ENCODE results near the gene ASGR2.
"Not testable (repeated sequence)": the region's sequence is repeated elsewhere in the genome, so short reads cannot be mapped to it uniquely, and the experiment has no call there.

Gene ASGR2

GRCh38 chr17:7098802-7099459 lies 15.7 kb downstream of the ASGR2 start:
- DNase-seq (ENCODE audit: low spot score), result no peak

GRCh38 chr17:7097940-7098339 lies 16.7 kb downstream of the ASGR2 start:
- no peak for DNase-seq (ENCODE audit: low spot score)

- DNase-seq (ENCODE audit: low spot score), result no peak
Observed at GRCh38 chr17:7095625-7096024, 19.0 kb downstream of the ASGR2 start.

DNA sequence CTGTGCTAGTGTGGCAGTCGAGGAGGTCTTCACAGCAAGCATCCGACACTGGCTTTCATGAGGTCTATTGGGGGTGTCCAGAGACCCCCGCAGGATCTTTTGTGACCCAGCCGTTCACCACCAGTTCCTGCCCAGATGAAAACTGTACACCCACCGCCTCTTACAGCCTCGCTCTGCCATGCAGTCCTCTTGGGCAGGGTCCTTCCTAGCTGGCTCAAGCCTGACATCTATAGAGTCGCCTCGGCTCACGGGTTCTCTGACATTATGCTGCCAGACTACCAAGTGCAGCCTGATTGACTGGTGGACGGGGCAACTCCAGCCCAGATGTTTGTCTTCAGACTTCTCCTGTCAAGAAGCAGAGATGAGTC lies 20.0 kb downstream of the ASGR2 start:
- no peak for DNase-seq (ENCODE audit: low spot score)

DNA sequence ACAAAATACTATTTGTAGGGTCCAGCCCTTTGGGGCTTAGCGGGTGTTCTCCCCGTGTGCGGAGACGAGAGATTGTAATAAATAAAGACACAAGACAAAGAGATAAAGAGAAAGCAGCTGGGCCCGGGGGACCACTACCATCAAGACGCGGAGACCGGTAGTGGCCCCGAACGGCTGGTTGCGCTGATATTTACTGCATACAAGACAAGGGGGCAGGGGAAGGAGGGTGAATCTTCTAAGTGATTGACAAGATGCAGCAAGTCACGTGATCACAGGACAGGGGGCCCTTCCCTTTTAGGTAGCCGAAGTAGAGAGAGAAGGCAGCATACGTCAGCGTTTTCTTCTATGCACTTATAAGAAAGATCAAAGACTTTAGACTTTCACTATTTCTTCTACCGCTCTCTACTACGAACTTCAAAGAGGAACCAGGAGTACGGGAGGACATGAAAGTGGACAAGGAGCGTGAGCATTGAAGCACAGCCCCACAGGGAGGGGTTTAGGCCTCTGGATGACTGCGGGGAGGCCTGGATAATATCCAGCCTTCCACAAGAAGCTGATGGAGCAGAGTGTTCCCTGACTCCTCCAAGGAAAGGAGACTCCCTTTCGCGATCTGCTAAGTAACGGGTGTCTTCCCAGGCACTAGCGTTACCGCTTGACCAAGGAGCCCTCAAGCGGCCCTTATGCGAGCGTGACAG lies 23.2 kb downstream of the ASGR2 start:
- not testable (repeated sequence) for DNase-seq (ENCODE audit: low spot score)

GRCh38 chr17:7089570-7089969 lies 25.1 kb downstream of the ASGR2 start:
- not testable (repeated sequence) for DNase-seq (ENCODE audit: low spot score)

DNA sequence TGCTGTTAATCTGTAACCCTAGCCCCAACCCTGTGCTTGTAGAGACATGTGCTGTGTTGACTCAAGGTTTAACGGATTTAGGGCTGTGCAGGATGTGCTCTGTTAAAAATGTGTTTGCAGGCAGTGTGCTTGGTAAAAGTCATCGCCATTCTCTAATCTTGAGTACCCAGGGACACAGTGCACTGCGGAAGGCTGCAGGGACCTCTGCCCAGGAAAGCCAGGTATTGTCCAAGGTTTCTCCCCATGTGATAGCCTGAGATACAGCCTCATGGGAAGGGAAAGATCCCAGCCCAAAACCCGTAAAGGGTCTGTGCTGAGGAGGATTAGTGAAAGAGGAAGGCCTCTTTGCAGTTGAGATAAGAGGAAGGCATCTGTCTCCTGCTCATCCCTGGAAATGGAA lies 26.2 kb downstream of the ASGR2 start:
- not testable (repeated sequence) for DNase-seq (ENCODE audit: low spot score)

DNA sequence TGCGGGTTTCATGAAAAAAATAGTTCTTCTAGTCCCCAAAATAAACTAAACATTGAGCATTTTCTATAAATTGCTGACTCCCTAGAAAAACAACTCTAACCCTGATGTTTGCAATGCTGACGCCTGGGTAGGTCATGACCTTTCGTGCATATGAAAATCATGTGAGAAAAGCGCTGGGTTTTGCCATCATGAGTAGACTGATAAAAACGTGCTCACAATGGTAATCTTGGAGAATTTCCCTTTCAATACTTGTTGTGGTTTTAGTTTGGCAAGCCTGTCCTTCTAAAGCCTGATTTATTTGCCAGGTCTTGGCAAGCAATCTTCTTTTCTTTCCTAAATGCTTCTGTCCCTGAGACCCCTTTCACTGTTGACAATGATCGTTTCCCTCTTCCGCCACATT lies 30.5 kb downstream of the ASGR2 start:
- no peak for DNase-seq (ENCODE audit: low spot score)

DNA sequence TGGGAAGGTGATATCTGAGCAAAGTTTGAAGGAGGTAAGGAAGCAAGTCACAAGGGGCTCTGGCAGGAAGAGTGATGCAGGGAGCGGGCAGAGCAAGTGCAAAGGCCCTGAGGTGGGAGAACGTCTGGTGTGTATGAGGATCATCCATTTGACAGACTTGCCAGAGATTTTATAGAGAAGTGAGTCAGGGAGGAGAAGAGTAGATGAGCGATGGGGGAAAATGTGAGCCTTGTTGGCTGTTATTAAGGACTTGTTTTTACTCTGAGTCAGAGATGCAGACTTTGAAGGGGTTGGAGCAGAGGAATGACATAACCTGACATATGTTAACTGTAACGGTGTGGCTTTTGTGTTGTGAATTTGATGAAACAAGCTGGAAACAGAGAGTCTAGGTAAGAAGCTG lies 31.0 kb downstream of the ASGR2 start:
- no peak for DNase-seq (ENCODE audit: low spot score)

GRCh38 chr17:7081341-7082062 lies 33.1 kb downstream of the ASGR2 start:
- no peak for DNase-seq (ENCODE audit: low spot score)

DNA sequence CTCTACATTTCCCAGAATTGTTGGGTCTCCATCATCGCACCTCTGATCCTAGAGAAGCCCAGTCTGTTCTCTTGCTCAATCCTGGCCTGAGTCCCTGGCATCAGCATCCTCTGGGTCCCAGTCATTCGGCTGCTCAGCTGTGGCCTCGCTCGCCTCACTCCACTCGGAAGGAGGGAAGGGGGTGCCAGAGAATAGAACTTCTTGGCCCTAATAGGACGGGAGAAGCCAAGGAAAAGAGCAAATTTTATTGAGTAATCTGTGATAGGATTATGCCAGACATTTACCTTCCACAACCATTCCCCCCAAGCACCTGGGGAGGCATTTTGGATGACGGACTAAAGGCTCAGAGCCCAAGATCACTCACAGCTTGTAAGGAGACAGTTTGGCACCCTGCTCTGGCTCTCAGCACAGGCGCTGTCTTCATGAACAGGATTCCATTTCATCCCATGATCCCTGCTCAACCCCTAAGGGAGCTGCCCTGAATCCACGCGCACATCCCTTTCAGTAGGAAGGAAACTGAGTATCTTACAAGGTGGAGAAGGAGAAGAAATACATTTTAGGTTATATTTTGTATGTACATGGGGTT lies 34.1 kb downstream of the ASGR2 start:
- DNase-seq (ENCODE audit: low spot score), result no peak

DNA sequence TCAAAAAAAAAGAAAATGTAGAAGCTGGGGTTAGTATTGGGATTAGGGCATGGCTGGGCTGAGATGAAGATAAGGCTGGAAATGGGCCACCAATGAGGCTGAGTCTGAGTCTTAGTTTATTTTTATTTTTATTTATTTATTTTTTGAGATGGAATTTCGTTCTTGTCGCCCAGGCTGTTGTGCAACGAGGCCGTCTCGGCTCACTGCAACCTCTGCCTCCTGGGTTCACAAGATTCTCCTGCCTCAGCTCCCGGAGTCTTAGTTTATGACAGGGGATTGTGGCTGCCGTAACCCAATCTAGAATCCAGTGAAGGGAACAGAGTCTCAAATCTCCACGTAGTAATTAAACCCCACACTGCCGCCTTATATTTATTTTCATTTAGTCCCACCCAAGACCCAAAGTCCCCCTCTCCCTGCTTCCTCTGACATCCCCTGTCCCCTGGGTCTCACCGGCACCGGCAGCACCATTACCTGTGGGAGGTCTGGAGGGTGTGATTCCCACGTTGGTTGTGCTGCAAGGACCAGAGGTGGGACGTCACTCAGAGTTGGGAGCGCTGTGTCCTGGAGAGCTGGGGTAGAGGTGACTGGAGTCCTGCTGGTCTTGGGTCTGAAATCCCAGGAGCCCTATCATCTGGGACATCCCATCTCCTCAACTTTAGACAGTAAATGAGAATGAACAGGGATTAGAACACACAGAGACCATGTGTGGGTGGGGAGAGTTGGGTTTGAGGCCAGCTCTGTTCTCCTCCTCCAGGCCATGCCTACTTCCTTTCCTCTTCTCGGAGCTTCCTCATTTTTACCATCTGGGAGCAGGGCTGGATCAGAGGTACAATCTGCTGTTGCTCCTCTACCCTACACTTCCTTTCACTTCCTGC lies 34.8 kb downstream of the ASGR2 start, which contains the start of gene CLEC10A:
Gene CLEC10A (minus strand): TSS at position 671 of the 875 bp plus-strand sequence. CDS start 1,439 bp downstream, outside the sequence.
- no peak for DNase-seq (ENCODE audit: low spot score)

DNA sequence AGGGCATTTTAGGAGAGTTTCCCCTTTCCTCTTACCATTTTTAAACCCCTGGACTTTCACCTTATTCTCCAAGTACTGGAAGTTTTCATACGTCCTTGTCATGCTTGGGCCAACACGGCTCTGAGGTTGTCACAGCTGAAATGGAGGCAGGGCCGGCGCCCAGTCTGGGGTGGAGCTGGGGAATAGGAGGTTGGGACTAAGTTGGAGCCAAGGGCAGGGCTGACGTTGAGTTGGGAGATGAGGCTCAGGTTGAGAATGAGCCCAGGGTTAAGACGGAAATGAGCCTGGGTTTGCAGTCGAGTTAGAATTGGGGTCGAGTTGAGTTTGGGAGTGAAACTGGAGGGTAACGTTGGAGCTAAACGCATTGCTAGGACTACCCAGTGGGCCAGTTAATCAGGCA lies 35.9 kb downstream of the ASGR2 start:
- DNase-seq (ENCODE audit: low spot score), result no peak

GRCh38 chr17:7077911-7078546 lies 36.6 kb downstream of the ASGR2 start:
- DNase-seq (ENCODE audit: low spot score), result no peak

DNA sequence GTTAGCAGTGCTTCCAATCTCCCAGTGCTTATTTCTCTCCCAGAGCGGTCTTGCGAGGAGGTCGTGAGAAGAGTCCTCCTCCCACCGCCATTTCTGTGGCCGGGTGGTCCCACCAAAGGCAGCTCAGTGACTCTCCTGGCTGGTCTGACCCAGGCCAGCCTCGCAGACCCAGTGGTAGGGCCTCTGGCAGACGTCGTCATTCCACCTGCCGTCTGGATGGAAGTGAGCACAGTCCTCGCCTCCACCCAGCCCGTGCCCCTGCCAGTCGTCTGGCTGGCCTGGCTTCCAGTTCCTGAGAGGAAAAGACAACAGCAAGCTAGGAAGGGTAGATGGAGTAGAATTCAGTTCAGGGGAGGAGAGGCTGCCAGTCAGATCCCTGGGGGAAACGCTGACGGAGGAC lies 39.7 kb downstream of the ASGR2 start:
- no peak for DNase-seq (ENCODE audit: low spot score)

GRCh38 chr17:7072406-7072805 lies 42.2 kb downstream of the ASGR2 start:
- DNase-seq (ENCODE audit: low spot score), result no peak

DNA sequence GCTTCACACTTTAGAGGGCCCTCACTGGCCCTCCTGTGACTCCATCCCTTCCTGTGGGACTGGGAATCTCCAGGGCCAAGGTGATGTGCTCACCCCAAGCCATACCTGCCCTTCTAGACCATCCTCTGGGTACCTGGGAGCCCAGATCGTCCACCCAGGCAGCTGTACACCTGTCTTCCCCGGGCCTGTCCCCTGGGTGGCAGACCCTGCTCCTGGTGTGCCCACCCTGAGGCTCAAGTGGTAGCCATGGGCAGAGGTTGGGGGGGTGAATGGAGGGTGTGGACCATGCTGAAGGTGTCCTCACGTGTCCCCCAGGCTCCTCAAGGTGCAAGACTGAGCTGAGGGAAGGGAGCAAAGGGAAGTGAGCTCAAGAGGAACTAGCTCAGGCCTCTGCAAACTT lies 43.9 kb downstream of the ASGR2 start:
- DNase-seq (ENCODE audit: low spot score), result no peak

DNA sequence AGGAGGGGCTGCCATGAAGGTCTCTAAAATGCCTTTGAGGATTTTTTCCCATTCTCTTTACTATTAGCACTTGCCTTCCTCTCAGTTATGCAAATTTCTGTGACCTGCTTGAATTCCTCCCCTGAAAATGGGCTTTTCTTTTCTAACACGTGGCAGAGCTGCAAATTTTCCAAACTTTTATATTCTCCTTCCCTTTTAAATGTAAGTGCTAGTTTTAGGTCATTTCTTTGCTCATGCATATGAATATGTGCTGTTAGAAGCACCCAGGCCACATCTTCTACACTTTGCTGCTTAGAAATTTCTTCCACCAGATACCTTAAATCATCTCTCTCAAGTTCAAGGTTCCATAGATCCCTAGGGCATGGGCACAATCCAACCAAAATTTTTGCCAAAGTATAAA lies 46.4 kb downstream of the ASGR2 start:
- DNase-seq (ENCODE audit: low spot score), result no peak

DNA sequence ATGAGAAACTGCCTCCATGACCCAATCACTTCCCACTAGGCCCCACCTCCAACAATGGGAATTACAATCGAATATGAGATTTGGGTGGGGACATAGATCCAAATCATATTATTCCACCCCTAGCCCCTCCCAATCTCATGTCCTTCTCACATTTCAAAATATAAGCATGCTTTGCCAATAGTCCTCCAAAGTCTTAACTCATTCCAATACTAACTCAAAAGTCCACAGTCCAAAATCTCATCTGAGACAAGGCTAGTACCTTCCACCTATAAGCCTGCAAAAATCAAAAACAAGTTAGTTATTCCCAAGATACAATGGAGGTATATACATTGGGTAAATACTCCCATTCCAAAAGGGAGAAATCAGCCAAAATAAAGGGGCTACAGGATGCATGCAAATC lies 47.4 kb downstream of the ASGR2 start:
- no peak for DNase-seq (ENCODE audit: low spot score)

GRCh38 chr17:7064261-7064660 lies 50.4 kb downstream of the ASGR2 start:
- no peak for DNase-seq (ENCODE audit: low spot score)

- no peak for DNase-seq (ENCODE audit: low spot score)
Observed at GRCh38 chr17:7063518-7064094, 51.0 kb downstream of the ASGR2 start.
